Measurements from ENCODE around the gene NKPD1.
"Not testable (repeated sequence)": the region's sequence is repeated elsewhere in the genome, so short reads cannot be mapped to it uniquely, and the experiment has no call there.

Gene NKPD1

DNA sequence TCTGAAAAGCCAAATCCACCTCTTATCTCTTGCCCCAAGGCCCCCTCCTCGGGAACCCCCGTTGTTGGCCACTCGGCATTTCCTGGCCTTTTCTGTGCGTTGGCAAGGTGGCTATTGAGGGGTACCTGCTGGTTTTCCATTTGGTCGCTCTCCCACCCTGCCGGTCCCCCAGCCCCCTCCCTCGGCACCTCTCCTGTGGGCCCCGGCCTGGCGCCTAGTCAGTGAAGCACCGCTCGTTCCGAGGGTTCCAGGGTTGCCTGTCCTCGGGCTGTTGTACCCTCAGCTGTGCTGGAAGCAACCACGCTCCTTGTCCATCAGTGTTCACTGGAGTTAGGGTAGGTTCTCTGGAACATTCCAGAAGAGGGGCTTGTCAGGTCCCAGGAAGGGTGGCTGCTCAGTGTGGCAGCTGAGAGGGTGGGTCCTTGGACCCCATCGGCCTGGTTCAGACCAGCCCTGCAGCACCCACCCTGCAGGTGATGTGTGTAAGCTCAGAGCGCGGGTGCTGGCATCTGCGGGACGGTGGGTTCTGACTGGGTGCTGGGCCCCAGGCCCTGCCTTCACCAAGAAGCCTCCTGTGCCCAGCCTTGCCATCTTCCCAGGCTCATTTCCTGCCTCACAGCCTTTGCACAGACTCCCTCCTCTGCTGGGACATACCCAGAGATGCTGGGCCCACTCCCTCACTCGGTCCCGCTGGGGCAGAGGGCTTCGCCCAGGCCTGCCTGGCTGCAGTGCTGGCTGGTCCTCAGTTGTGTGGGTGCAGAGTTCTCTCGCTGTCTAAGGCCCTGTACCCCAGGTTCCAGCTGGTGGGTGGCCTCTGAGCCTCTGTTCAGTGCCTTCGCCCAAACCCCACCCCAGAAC, 21.3 kb downstream of the NKPD1 start:
- no peak for DNase-seq (ENCODE audit: low spot score)

DNA sequence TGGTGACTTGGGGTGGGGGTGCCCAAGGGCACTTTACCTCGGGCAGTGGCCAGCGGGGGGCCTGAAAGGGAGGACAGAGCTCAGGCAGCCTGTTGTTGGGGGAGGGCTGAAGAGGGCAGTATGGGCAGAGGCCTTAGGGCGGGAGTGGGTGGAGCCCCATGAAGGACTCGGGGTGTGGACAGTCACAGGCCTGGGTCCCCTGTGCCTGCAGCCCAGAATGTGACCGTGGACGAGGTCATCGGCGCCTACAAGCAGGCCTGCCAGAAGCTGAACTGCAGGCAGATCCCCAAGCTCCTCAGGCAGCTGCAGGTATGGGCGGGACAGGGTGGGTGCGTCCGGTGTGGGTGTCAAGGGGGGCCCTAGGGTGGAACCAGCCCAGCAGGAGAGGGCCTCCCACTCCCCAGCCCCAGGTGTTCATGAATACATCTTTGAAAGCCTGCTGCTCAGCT, 22.5 kb downstream of the NKPD1 start:
- DNase-seq (ENCODE audit: low spot score) = no peak

DNA sequence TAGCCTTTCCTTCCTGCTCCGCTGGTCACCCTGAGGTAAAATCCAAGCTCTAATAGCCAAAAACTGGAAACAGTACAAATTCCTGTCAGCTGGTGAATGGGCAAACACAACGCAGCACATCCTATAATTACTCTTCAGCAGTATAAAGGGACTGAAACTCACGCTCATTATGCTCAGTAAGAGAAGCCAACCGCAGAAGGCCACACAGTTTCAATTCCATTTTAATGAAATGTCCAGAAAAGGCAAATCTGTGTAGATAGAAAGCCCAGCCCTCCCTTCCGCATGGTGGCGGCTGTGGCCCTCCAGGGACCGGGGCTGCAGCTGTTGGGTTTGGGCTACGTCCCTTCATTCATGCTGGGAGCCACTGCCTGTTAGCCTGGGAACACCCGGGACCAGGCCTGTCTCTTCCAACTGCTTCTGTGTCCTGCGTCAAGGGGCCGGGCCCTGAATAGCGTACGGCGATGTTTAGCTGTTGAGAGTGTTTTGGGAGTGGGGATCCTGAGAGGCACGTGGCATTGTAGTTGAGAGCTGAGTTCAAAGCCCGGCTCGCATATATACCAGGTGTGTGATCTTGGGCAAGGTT, 23.5 kb downstream of the NKPD1 start:
- no peak for DNase-seq (ENCODE audit: low spot score)

DNA sequence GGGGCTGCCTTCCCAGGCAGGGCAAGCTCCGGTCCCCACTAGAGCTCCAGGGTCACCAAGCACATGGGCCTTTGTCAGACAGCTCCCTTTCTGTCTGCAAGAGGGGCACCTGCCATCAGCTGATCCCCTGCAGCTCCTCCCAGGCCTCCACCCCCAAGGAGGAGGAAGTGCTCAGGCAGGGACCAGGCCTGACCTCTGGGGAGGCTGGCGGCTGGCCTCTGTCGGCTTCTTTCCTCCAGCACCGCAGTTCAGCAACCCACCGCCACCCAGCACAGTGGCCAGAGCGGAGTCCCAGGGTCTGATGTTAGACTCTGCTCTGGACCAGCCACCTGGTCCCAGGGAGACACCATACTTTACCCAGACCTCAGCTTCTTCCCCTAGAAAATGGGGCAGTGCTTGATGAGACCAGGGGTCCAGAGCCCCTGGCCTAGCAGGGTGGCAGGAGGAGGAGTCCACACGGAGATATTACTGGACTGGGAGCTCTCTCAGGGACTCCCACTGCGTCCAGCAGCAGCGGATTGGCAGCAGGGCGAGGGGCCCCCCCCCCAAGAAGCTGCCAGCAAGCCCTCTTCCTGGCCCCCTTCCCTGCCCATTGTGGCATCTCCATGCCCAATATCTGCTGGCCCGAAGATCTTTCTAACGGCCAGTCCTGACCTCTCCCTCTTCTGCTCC, 24.1 kb downstream of the NKPD1 start:
- no peak for DNase-seq (ENCODE audit: low spot score)

DNA sequence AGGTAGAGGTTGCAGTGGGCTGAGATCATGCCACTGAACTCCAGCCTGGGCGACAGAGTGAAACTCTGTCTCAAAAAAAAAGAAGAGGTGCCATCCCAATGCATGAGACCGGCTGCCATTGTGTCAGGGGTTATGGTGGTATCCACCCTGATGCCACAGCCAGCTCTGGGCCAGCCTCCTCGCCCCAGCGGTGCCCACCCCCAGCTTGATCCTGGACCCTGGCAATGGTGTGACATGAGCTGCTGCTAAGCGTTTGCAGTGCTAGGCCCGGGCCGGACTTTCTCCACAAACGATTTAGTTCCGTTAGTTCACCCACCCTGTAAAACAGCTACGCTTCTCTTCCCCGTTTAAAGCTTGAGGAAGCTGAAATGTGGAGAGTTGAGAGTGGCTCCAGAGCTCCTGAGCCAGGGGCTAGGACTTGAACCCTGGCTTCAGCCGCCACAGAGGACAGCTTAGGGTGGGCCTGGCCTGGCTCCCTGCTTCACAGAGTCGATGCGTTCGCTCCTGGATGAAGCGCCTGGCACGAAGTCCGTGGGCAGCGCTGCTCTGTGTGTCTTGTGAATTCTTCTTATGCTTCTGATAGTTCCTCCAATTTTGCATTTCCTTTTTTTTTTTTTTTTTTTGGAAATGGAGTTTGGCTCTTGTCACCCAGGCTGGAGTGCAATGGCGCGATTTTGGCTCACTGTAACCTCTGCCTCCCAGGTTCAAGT, 25.5 kb downstream of the NKPD1 start:
- DNase-seq (ENCODE audit: low spot score) = no peak

DNA sequence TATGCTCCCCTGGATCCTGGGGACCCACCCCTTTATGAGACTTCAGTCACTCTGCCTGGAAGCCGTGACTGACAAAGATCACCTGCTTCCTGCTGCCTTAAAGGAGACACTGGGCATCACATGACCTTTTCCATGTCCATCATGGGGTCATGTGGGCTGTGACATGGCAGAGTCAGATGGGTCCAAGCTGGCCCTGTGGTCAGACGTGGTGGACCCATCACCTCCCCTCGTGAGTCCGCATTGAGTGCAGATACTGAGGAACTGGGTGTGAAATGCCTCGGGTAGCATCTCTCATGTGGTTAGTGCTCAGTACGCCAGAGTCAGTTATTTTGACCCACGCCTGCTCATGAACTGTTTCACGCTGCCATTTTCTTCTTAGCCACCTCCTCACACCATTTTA, 27.1 kb downstream of the NKPD1 start:
- DNase-seq (ENCODE audit: low spot score) = no peak

DNA sequence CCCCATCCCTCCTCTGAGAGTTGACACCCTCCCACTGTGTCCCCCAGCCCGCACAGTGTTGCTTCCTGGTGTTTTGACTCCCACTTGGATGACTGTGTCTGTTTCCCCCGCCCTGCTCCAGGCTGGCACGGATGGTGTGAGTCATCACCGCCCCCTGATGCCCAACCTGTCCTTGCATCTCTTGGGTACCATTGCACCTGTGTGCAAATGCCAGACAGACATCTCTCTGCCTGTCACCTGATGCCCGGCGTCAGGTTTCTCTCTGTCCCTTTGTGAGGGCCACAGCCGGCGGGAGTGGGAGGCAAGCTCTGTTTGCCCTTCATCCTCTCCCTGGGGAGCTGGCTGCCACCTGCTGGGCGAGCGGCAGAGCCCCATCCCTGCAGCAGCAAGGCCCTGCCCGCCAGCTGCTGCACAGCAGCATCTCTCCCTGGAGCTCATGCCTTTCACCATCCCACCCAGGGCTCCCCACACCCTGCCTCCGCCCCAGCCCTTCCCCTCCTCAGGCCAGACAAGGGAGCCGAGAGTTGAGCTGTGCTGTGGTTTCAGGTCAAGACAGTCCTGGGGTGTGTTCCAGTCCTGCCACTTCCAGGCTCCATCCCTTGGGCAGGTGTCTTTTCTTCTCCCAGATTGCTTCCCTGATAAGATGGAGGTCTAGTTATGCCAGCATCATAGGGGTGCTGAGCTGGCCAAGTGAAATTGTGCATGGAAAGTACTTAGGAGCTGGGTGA, 29.7 kb downstream of the NKPD1 start:
- no peak for DNase-seq (ENCODE audit: low spot score)

DNA sequence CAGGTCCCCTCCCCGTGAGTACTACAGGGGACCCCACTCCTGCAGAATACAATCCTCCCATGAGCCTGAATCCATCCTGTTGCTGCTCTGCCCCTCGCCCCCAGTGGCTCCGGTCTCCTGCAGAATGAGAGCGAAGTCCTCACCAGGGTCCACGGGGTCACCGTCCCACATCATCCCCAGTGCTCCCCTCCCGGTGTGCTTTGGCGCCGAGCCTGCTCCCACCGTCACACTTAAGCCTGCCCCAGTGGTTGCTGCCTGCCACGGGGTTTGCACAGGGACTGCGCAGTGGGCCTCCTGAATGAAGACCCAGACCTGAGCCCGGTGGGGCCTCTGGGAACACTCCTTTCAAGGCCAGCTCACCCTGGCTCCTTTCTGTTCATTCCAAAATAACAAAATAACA, 30.5 kb downstream of the NKPD1 start:
- DNase-seq (ENCODE audit: low spot score) = no peak

DNA sequence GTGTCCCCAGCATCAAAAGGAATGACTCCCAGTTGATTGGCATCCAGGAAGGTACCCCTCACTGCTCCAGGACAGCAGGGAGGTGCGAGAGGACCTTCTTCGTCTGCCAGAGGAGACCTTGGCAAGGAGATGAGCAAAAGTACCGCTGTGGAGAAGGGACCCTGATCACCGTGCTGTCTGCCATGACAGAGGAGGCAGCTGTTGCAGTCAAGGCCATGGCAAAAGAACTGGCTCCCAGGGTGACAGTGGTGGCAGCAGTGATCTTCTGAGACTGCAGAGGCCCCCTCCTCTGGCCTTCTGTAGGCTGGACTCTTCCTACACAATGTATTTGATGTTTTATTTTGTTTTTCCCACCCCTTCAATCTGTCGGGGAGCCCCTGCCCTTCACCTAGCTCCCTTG, 32.0 kb downstream of the NKPD1 start:
- no peak for DNase-seq (ENCODE audit: low spot score)

DNA sequence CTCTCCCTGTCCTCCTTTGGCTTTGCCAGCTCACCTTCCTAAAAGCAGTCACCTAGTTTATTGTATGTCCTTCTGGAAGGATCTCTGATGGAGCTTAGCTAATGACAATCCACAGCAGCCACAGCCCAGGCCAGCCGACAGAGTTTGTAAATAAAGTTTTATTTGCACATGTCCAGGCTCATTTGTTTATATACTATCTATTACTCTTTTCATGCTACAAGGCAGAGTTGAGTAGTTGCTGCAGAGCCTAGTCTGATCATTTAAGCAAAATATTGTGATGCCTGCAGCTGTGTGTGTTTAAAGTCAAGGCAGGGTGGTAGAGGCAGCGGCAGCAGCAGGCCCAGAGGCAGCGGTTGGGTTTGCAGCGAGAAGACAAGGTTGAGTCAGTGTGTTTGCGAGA, 32.6 kb downstream of the NKPD1 start:
- no peak for DNase-seq (ENCODE audit: low spot score)

DNA sequence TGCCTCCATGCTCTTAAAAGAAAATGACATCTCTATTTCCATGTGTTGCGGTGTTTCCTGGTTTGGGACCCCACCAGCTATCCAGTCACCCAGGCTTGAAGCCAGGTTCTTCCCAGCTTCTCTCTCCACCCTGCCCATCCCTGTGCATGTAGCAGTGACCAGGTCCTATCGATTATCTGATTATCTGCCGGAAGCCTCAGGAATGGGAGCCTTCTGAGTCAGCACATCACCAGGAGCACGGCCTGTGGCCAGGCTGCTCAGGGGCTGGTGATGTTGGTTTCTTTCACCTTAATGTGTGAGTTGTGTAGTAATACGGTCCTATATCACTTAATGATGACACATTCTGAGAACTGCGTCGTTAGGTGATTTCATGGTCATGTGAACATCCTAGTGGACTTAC, 34.1 kb downstream of the NKPD1 start:
- no peak for DNase-seq (ENCODE audit: low spot score)

DNA sequence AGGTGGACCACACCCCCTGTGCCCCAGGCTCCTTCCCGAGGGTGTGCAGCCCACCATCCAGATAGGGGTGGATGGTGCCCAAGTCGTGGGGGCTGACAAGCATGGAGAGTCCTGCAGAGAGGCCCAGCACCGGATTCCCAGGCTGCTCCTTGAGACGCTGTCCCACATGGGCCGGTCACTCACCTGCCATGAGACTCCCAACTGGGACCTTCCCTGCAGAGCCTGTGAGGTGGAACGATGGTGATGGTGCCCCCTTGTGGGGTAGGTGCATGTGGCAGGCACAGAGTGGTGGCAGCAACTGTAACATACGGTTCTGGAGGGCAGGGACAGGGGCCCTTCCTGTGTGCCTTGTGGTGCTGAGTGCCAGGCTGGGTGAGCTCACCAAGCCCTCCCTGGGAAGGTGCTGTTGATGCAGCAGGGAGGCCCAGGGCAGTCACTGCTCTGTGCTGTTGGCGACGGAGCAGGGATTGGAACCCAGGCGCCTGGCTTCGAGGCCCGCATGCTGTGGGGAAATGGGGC, 34.7 kb downstream of the NKPD1 start:
- DNase-seq (ENCODE audit: low spot score) = peak; percentile 55

DNA sequence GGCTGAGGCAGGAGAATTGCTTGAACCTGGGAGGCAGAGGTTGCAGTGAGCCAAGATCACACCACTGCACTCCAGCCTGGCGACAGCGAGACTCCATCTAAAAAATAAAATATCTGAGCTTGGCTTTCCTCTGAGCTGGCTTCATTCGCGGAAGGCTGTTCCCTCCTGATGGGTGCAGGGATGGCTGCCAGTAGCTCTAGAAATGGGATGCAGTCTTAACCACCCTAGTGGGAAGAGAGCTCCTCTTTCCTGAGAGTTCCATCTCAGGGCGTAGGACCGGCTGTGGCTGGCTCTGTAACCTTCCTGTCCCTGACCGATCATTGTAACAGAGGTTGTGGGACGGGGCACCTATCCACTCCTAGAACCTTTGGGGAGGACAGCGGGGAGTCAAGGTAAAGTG, 35.4 kb downstream of the NKPD1 start:
- DNase-seq (ENCODE audit: low spot score) = no peak

DNA sequence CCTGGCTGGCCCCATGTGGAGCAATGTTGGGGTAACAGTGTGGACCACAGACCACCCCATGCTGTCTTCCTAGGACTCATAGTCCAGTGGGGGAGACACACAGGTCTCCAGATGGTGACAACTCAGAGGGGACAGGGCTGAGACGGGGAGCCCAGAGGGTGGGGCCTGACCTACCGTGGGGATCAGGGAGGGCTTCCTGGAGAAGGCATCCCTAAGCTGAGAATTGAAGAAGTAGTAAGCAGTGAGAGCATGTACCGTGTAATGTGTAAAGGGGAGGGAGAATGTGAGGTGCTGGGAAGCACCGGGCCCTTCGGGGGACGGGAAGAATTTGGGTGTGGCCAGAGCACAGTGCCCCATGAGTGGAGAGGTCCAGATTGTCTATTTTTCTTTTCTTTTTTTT, 36.8 kb downstream of the NKPD1 start:
- no peak for DNase-seq (ENCODE audit: low spot score)

DNA sequence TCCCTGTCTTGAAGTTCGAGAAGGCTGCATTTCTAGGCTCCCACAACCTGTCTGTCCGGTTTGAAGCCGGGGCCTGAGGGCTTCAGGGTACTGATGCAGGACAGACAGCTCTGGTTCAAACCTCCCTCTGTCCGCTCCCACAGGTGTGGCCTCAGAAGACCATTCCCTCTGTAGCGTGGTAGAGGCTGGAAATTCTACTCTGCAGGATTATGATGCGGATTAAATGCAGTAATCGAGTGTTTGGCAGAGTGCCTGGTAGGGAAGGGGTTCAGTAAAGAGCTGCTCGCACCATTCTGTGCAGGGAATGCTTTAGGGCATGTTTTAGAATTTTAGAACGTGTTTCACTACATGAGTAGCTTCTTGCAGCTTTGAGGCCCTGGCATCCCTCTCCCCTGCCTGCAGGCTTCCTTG, 37.3 kb downstream of the NKPD1 start:
- DNase-seq (ENCODE audit: low spot score) = no peak

DNA sequence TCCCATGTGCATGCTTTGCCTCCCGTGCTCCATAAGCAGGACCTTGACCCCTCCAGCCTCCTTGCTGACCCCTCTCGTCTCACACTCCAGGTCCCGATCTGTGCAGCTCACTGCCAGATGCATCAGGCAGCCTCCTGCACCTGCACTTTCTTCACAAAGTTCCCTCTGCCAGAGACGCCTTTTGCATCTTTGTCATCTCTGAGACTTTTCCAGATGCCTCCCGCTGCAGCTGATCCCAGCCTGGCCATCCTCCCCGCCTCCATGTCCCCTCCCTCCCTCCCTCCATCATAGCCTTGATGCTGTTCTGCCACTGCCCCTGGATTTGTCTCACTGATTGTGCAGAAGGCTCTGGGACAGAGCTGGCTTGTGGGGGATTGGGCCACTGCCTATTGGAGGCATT, 38.0 kb downstream of the NKPD1 start:
- DNase-seq (ENCODE audit: low spot score) = no peak

DNA sequence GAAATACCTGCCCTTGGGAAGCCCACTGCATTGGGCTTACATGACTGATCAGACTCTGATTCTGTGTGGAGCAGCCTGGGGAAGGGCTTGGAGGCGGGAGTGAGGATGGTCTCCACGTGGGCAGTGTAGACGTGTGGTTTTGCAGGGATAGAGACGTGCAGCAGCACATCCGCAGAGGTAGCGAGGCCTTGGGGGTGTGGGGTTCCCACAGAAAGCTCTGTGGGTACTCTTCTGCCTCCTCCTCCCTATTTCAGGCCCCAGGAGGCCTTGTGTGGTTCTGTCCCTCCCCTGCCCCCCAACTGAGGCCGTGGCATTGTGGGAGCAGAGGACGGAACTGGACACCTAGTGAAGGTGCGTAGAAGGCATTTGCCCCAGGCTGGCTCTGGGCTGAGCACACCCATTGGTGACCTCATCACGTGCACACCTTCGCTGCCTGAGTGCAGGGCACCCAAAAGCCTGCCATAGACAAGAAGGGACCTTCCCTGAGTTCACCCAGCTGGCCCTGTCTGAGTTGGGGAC, 38.9 kb downstream of the NKPD1 start:
- no peak for DNase-seq (ENCODE audit: low spot score)

DNA sequence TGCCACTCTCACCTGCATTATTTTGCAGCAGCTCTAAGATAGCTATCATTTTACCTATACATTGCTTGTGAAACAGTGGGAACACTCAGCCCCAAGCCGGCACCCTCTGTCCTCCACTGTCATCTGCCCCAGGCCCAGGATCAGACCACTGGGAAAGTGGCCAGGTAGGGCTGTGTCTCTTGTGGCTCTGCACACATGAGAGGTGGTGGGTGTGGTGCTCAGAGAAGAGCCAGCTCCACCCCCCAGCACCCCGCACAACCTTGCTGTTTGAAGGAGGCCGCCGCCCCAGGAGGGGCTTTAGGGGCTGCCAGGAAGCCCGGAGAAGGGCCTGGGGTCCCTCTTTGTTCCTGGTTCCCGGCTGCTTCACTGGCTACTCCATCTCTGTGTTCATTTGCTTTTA, 41.2 kb downstream of the NKPD1 start:
- DNase-seq (ENCODE audit: low spot score) = no peak

DNA sequence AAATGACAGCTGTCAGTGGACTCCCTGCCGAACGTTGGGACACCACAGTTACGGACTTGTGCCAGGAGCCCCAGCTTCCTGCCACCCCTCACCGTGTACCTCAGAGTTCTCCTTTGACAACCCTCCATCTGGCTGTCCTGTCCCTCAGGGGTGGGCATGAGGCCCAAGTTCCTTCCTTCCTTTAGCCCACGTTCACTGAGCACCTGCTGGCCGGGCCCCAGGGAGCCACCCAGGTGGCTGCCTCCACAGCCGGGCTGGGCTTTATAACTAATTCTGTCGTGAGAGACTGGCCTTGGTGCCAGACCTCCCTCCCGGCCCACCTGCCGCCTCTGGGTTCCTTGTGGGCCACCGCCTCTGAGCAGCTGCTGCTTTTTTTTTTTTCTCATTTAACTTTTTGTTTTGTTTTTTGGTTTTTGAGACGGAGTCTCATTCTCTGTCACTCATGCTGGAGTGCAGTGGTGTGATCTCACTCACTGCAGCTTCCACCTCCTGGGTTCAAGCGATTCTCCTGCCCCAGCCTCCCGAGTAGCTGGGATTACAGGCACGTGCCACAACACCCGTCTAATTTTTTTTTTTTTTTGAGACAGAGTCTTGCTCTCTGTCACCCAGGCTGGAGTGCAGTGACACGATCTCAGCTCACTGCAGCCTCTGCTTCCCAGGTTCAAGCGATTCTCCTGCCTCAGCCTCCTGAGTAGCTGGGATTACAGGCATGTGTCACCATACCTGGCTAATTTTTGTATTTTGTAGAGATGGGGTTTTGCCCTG, 42.0 kb downstream of the NKPD1 start:
- not testable (repeated sequence) for DNase-seq (ENCODE audit: low spot score)

DNA sequence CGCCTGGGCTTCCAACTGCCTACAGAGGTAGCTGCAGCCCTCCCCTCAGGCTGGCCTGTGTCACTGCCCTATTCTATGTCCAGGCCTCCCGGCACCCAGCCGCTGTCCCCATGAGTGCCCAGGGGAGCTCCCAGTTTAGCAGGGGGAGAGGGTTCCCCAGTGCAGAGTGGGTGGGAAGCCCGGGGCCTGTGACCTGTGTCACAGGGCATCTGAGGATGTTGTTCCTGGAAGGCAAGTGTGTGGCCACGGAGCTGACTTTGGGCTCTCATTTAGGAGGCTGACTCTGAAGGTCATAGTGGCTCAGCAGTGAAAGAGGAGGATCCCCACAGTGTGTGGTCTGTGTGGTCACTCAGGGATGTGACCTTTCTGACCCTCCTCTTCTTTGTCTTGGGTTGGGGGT, 42.7 kb downstream of the NKPD1 start:
- DNase-seq (ENCODE audit: low spot score) = no peak

DNA sequence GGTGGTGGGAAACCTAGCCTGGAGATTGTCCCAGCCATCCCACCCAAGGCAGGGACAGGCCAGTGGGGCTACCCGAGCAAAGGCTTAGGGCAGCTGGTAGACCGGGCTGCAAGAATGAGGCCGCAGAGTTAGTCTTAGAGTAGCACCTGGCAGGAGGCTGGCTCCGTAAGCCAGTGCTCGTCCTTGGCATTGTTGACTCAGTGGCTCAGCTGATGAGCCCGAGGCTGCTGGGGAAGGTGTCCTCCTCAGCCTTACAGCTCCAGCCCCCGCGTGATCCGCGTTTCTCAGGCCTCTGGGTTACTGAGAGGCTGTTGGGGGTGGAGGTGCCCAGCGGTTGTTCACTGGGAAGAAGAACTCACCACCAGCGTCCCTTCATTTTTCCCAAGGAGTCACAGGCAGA, 43.1 kb downstream of the NKPD1 start:
- DNase-seq (ENCODE audit: low spot score) = no peak
